Effector CD4-positive, alpha-beta T cell (primary cell): Measurements from ENCODE around the gene RSPH4A. TPM values are rescaled to one million over a fixed set of nuclear protein-coding genes. Genes with fewer than 3 reads are reported as not detected.
"Not testable (repeated sequence)": the region's sequence is repeated elsewhere in the genome, so short reads cannot be mapped to it uniquely, and the experiment has no call there.

Source experiments
- DNase-seq: peaks from one replicate; pipeline ENCODE4 v3.0.0-alpha.2; 2020
- total RNA-seq: gene quantifications from one replicate; lab custom pipeline; 2026; lab: John Stamatoyannopoulos, UW

RSPH4A gene
- not detected for total RNA-seq

GRCh38 chr6:116615937-116616736 is at the start of gene RSPH4A:
RSPH4A (plus strand) TSS chr6:116616479; CDS start chr6:116616624, 145 bp downstream.
- peak; percentile 35 for DNase-seq

- DNase-seq, result no peak
Measured at GRCh38 chr6:116568111-116568510, 48.2 kb upstream of the RSPH4A start.

GRCh38 chr6:116568821-116569755 is 47.2 kb upstream of the RSPH4A start:
- no peak for DNase-seq

DNA sequence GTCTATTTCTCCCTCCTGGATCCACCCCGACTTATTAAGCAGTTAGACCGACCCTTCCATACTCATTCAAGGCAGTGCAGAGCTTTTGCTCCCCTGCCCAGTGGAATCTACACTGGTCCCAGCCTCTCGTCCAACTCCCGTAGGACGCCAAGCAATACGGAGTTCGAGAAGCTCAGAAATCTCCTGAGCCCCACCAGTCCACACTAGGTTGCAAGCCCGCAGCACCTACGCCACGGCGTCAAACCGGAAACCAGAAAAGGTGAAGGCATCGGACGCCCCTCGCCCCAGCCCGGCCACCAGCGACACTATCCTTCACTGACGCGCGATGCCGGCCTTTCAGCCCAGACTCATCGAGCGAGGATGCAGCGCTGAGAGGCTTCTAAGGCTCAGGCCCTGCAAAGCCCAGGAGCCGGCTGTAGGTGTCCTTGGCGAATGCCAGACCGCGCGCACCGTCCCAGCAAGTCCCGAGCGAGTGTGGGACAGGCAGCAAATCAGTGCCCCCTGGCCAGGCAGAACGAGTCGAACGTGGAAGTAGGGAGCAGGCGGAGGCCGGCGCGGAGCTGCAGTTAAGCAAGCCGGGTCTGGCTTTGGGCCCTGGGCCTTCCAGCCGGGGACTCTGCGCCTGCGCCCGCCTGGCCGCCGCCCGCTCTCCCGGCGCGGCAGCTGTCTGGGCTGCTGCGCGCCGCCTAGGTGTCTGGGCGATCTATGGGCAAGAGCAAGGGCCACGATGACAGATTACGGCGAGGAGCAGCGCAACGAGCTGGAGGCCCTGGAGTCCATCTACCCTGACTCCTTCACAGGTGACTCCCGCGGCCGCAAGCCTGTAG is 45.2 kb upstream of the RSPH4A start, which contains the start of gene RWDD1:
Gene RWDD1 (plus strand): TSS at position 649 of the 827 bp plus-strand sequence. CDS start 79 bp downstream, at position 728.
- DNase-seq, result peak; percentile 98

DNA sequence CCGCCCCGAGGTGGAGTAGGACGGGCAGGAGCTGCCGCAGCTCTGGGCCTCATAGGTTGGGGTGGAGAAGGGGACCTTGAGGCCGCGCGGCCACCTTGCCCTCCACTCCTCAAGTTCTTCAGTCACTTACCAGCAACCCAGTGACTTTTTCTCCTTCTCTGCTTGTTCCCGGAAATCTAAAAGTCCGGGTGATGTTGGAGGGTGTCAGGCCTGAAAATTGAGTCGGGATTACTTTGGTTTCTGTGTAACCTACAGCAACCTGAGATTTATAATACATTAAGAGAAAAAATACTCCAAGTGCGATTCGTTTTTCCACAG is 44.6 kb upstream of the RSPH4A start:
- no peak for DNase-seq

- no peak for DNase-seq
Measured at GRCh38 chr6:116572162-116572561, 44.1 kb upstream of the RSPH4A start.

- DNase-seq, result no peak
Measured at GRCh38 chr6:116575227-116575626, 41.1 kb upstream of the RSPH4A start.

DNA sequence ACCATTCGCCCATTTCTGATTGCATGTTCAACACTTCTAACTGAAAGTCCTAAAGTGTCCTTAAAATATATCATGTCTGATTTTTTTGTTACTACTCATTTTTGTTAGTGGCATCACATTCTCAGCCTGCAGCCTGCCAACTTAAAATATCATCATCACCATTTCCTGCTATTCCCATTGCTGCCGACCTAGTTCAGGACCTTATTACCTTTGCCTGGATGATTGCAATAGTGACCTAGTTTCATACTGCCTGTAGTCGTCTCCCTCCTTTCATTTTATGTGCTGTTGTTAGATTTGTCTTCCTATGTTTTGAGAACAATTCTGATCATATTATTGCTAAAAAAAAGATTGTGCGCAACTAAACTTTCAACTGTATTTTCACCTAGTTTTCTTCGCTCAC is 38.8 kb upstream of the RSPH4A start:
- DNase-seq, result no peak

DNA sequence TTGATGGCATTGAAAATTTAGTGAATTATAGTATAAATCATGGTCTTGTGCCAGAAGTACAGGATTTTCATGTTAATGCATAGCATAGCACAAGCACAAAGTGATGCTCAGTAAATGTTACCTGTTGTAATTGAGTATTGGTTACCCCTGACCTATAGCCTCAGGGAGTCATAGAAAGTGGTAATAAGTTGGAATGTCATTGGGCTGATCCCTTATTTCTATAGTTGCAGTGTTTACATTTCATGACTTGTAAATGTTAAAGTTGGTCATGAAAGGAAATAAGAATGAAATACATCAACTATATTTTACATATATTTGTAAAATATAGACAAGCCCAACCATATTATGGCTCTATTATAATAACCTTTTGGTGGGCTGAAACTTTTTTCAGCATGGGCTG is 37.9 kb upstream of the RSPH4A start:
- no peak for DNase-seq

DNA sequence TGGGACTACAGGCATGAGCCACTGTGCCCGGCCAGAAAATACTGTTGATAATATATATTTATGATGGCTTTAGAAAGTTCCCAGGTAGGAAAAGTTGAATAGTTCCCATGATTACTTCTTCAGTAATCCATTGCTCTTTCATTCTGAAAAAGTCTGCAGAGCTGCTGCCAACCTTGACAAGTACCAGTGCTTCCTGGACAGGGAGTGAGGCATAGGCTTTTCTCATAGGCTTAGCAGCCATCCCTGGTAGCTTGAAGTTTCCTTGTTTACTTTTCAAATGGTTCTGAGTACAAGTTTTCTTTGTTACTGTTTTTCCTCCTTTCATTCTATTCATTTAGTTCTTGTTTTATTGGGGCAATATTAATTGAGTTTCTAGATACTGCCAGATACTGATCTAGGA is 37.1 kb upstream of the RSPH4A start:
- no peak for DNase-seq

- DNase-seq, result no peak
Measured at GRCh38 chr6:116580198-116580597, 36.1 kb upstream of the RSPH4A start.

DNA sequence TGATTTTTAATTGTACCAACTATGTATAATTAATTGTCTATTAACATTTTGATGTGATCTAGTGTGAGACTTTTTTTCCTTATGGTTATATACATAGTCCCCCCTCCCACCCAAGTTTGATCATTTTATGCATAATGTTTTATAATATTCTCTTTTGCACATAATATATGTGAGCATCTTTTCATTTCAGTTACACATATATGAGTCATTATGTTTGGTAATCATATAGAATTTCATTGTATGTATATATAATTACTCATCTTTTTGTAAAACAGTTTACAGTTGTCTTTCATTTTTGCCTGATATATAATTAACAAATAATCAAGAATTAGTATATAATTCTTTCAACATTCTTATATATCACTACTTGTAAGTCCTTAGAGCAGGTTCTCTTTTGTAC is 30.0 kb upstream of the RSPH4A start:
- no peak for DNase-seq

DNA sequence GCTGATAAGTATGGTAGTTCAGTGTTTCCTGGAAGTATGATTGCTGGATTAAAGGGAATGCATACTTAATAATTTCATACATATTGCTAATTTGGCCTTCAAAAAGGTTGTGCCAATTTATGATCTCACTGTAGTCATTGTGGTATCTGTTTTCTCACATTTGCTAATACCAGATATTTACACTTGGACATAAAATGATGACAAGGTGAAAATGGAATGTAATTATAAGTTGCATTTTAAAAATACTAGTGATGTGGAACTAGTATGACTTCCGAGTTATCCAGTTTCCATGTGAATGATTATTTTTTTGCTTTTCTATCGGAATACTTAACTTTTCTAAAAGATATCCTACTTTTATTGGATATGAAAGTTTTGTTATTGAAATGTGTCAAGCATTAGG is 29.5 kb upstream of the RSPH4A start:
- no peak for DNase-seq

DNA sequence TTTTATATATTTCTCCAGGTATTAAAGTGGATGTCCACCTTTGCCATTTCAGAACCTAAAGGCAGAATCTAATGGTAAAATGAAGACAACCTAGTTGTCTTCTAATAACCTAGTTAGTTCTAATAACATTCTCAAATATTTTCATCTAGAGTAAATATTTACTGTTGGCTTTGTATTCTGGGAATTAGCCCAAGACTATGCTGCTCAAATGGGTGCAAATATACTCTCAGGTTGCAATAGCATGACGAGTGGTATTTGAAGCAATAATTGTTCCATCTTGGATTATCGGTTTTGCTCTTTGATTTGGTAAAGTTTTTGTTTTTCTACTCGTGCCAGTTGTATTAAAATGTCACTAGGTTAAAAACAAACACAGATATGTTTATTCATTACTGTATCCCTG is 21.0 kb upstream of the RSPH4A start:
- DNase-seq, result no peak

DNA sequence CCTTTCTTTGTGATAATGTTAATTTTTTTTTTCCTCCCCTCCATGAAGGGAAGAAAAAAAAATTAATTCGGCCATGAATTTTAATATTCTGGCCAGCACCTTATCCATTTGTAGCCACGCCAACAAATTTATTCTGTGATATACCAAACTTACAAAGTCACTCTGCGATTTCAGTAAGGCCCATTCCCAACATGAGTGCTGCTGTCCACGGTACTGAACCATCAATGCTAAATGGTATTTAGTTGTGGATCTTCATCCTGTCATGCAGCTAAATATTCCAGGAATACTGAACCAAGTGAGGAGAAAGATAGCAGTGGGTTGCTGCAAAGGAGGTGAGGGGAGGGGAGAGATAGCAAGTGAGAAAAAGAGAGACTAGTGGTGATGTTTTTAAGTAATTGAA is 19.5 kb upstream of the RSPH4A start:
- no peak for DNase-seq

GRCh38 chr6:116603916-116604315 is 12.4 kb upstream of the RSPH4A start:
- not testable (repeated sequence) for DNase-seq

- DNase-seq, result not testable (repeated sequence)
Measured at GRCh38 chr6:116604868-116605267, 11.4 kb upstream of the RSPH4A start.

DNA sequence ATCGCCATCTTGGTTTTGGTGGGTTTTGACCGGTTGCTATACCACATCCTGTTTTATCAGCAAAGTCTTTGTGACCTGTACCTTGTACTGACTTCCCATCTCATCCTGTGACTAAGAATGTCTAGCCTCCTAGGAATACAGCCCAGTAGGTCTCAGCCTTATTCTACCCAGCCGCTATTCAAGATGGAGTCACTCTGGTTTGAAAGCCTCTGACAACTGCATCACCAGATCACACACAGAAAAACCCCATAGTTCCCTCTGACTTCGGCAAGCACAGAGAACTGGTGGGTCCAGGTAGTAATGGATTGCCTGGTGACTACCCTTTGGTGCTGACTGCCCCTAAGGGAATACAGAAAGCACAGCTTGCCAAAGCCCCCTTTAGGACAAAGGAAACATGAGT is 10.3 kb upstream of the RSPH4A start:
- no peak for DNase-seq

- no peak for DNase-seq
Measured at GRCh38 chr6:116611056-116611455, 5.2 kb upstream of the RSPH4A start.

GRCh38 chr6:116616737-116617053 is 416 bp downstream of the RSPH4A start:
- DNase-seq, result peak; percentile 6

DNA sequence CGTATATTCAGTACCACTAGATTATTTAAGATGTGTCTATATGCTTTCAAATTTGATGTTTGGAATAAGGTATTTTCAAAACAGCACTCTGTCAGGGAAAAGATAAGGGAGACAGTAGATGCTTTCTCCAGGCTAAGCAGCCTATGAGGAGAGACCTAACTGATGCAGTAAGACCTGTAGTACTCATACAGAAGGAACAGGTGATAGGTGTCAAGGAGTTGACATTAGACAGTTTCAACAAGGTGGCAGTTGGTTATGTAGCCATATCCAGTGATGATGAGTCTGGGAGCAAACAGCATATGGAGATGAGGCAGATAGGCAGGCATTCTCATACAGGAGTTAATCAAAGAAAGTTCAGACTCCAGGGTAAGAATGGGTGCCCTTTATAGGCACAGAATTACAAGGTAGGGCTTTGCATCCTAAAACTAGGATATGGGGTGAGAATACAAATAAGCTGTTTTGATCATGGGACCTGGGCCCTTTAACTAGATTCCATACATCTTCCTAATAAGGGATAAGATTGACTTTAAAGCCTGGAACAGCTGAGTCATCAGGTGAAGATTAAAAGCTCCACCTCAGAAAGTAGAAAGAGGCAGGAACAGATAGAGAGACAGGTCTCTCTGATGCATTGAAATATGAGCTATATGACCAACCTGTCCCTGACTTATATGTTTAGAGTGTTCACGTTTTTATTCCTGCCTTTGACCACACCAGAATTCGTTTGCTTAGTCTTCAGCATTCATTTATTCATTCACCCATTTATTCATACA is 7.9 kb downstream of the RSPH4A start:
- no peak for DNase-seq

- DNase-seq, result no peak
Measured at GRCh38 chr6:116625872-116626271, 9.6 kb downstream of the RSPH4A start.
